ENCODE data around the gene MAZ.
"Not testable (repeated sequence)": the region's sequence is repeated elsewhere in the genome, so short reads cannot be mapped to it uniquely, and the experiment has no call there.

Gene MAZ

GRCh38 chr16:29779474-29779873, 26.9 kb upstream of the MAZ start (continued):
- no peak for TF ChIP-seq CSRNP3 (CRISPR knock-in tag; IDR thresholded peaks at IDR 0.05)

- ATAC-seq = not testable (repeated sequence)
These were observed 23.0 kb upstream of the MAZ start for GRCh38 chr16:29783094-29783953.

- no peak for ATAC-seq
These were observed 22.2 kb upstream of the MAZ start for GRCh38 chr16:29784157-29784556.

GRCh38 chr16:29784901-29785500, 21.3 kb upstream of the MAZ start:
- TF ChIP-seq ZNF565 (CRISPR knock-in tag; conservative IDR thresholded peaks at IDR 0.05; ENCODE audit: low read depth) (no peak), ARNTL (CRISPR knock-in tag; IDR thresholded peaks at IDR 0.05; ENCODE audit: borderline replicate concordance, low read depth) (no peak), TOX (CRISPR knock-in tag; IDR thresholded peaks at IDR 0.05; ENCODE audit: borderline replicate concordance) (no peak), CSRNP3 (CRISPR knock-in tag; IDR thresholded peaks at IDR 0.05) (no peak), ZNF8 (CRISPR knock-in tag; IDR thresholded peaks at IDR 0.05) (no peak), CREB5 (CRISPR knock-in tag; IDR thresholded peaks at IDR 0.05; ENCODE audit: low read depth) (no peak), SNAI2 (CRISPR knock-in tag; IDR thresholded peaks at IDR 0.05) (no peak), POU6F1 (CRISPR knock-in tag; IDR thresholded peaks at IDR 0.05; ENCODE audit: borderline replicate concordance, low read depth) (no peak)
- no peak for ATAC-seq

More at GRCh38 chr16:29784157-29784556, 22.2 kb upstream of the MAZ start:
- TF ChIP-seq CSDC2 (CRISPR knock-in tag; IDR thresholded peaks at IDR 0.05) = no peak

GRCh38 chr16:29787155-29787554, 19.2 kb upstream of the MAZ start:
- not testable (repeated sequence) for ATAC-seq

- TF ChIP-seq ZC3H10 (CRISPR knock-in tag; IDR thresholded peaks at IDR 0.05) (no peak), ZNF70 (CRISPR knock-in tag; IDR thresholded peaks at IDR 0.05) (no peak), TCF4 (CRISPR knock-in tag; IDR thresholded peaks at IDR 0.05; ENCODE audit: borderline replicate concordance) (no peak), PPARA (CRISPR knock-in tag; IDR thresholded peaks at IDR 0.05; ENCODE audit: borderline replicate concordance) (no peak)
- ATAC-seq = peak; percentile 5
These were observed 16.6 kb upstream of the MAZ start for GRCh38 chr16:29789775-29790182.

- peak; percentile 99 for ATAC-seq
- TF ChIP-seq CSRNP3 (CRISPR knock-in tag; IDR thresholded peaks at IDR 0.05) (no peak), BACH2 (CRISPR knock-in tag; IDR thresholded peaks at IDR 0.05; ENCODE audit: borderline replicate concordance) (no peak), ZFP30 (CRISPR knock-in tag; IDR thresholded peaks at IDR 0.05) (no peak), ZC3H10 (CRISPR knock-in tag; IDR thresholded peaks at IDR 0.05) (no peak), TOX (CRISPR knock-in tag; IDR thresholded peaks at IDR 0.05; ENCODE audit: borderline replicate concordance) (no peak), TSHZ2 (CRISPR knock-in tag; IDR thresholded peaks at IDR 0.05) (no peak)
These were observed 16.0 kb upstream of the MAZ start, which contains the start of gene KIF22 for GRCh38 chr16:29790183-29790948. Gene KIF22, plus strand, starts transcription at chr16:29790751. Its CDS starts 9 bp downstream, at chr16:29790760.
